ENCODE results near the gene RAB1B.

Gene RAB1B

DNA sequence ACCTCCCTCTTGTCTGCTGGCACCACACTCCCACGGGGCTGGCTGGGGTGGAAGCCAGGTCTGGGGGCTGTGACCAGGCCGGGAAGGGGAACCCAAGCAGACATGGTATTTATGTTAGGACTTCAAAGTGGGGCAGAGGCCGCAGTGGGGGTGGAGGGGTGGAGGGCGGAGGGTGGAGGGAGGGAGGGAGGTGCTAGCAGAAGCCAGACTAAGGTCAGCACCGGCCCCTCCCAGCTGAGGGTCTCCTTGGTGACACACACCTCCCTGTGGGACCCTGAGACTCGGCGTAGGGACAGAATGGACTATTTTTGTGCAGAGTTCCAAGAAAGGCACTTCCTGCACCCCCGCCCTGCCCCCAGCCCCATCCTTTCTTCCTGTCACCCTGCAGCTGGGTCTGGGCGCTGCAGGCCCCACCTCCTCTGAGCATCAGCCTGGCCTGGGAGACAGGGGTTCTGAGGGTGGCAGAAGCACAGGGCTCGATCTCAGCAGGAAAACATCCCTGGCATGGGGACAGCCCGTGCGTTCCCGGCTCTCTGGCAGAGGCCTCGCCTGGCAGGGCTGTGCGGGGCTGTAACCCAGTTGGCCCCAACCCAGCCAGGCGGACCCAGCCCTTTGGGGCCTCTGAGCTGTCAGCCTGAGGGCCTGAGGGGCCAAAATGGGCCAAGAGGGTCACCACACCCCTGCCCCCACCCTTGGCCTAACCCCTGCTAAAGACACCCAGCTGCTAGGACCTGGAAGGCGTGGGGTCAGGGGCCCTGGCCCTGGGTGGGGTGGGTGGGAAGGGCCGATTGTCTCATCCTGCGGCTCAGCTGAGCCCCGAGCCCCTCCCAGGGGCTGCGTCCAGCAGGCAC lies 58.0 kb downstream of the RAB1B start:
- peak overlapping the region; percentile 78 for H3K27ac ChIP-seq
- no peaks in the 10 kb centered on the region for H3K27me3 ChIP-seq (replicated peaks)
- TF ChIP-seq, protein P1, sequence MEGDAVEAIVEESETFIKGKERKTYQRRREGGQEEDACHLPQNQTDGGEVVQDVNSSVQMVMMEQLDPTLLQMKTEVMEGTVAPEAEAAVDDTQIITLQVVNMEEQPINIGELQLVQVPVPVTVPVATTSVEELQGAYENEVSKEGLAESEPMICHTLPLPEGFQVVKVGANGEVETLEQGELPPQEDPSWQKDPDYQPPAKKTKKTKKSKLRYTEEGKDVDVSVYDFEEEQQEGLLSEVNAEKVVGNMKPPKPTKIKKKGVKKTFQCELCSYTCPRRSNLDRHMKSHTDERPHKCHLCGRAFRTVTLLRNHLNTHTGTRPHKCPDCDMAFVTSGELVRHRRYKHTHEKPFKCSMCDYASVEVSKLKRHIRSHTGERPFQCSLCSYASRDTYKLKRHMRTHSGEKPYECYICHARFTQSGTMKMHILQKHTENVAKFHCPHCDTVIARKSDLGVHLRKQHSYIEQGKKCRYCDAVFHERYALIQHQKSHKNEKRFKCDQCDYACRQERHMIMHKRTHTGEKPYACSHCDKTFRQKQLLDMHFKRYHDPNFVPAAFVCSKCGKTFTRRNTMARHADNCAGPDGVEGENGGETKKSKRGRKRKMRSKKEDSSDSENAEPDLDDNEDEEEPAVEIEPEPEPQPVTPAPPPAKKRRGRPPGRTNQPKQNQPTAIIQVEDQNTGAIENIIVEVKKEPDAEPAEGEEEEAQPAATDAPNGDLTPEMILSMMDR (IDR thresholded peaks at IDR 0.05; ENCODE audit: low read depth, low read length, missing control alignments): no peak
- H3K36me3 ChIP-seq (replicated peaks): no peaks in the 10 kb centered on the region
- DNase-seq: no peak
- no peak overlapping the region for H3K4me3 ChIP-seq (ENCODE audit: low read depth, low read length)
- in situ Hi-C loops (cut with HindIII; ENCODE audit: low pct_ligation_motif_present, low sequenced_read_pairs): no loop called here

Measured in brain microvascular endothelial cell (primary cell).